A673 (cell line): Measurements from ENCODE around the gene DEDD.

Source experiments
- EZH2 ChIP-seq: fragments of 200-600 bp; sonication (generic); IDR thresholded peaks from 2 replicates; pipeline ENCODE4 v1.6.1; 2017; ENCODE audit warnings: borderline replicate concordance, low read depth, mild to moderate bottlenecking, mixed read lengths, antibody characterized with exemption, low read length; ENCODE audit not compliant: poor library complexity, severe bottlenecking
- TF ChIP-seq, protein P1 (sequence below): fragments of 300-800, 200-600 bp; sonication (generic); conservative IDR thresholded peaks from 2 replicates; pipeline ENCODE4 v1.5.1; 2017; ENCODE audit warnings: low read depth, mild to moderate bottlenecking, antibody characterized with exemption, low read length, moderate library complexity, mixed read lengths

DNA sequence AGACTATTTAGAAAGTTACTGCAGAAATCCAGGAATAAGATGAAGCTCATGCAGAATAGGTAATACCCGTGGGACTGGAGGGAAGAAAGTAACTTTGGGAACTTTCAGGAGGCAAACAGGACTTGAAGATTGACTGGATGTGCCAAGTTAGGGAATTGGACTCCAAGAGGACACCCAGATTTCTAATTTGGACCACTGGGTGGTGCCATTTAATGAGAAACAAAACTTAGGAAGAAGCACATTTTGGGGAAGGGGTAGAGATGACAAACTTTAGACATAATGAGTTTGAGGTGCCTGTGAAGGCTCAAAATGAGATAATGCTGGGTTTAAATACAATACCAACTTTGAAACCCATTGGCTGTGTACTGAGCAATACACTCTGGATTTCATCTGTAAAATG is 48.2 kb upstream of the DEDD start:
- TF ChIP-seq, protein P1, sequence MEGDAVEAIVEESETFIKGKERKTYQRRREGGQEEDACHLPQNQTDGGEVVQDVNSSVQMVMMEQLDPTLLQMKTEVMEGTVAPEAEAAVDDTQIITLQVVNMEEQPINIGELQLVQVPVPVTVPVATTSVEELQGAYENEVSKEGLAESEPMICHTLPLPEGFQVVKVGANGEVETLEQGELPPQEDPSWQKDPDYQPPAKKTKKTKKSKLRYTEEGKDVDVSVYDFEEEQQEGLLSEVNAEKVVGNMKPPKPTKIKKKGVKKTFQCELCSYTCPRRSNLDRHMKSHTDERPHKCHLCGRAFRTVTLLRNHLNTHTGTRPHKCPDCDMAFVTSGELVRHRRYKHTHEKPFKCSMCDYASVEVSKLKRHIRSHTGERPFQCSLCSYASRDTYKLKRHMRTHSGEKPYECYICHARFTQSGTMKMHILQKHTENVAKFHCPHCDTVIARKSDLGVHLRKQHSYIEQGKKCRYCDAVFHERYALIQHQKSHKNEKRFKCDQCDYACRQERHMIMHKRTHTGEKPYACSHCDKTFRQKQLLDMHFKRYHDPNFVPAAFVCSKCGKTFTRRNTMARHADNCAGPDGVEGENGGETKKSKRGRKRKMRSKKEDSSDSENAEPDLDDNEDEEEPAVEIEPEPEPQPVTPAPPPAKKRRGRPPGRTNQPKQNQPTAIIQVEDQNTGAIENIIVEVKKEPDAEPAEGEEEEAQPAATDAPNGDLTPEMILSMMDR: peak; percentile 65
- no peak for TF ChIP-seq EZH2
